ENCODE results near the gene PLA2R1. TPM values are rescaled to one million over a fixed set of nuclear protein-coding genes. Genes with fewer than 3 reads are reported as not detected.
A peak's percentile ranks its signal among the peaks of the same experiment; 100 is the strongest.
"Not testable (repeated sequence)": the region's sequence is repeated elsewhere in the genome, so short reads cannot be mapped to it uniquely, and the experiment has no call there.

PLA2R1 gene
- total RNA-seq, 1 donor from 2014 or later = 21.4 TPM

- DNase-seq (ENCODE audit: low read depth in 2 of 2) = peak in 1 of 2 donors; percentile 1
Observed at GRCh38 chr2:159982842-159983785, 79.3 kb downstream of the PLA2R1 start.

GRCh38 chr2:159982270-159982669, 80.1 kb downstream of the PLA2R1 start:
- DNase-seq (ENCODE audit: low read depth in 2 of 2) = peak; percentile 30 to 83

GRCh38 chr2:159976527-159977160, 85.8 kb downstream of the PLA2R1 start:
- peak; percentile 21 to 37 for DNase-seq (ENCODE audit: low read depth in 2 of 2)

- no peak for DNase-seq (ENCODE audit: low read depth in 2 of 2)
Observed at GRCh38 chr2:159973325-159973724, 89.1 kb downstream of the PLA2R1 start.

GRCh38 chr2:159971365-159972152, 90.9 kb downstream of the PLA2R1 start:
- no peak for DNase-seq (ENCODE audit: low read depth in 2 of 2)

DNA sequence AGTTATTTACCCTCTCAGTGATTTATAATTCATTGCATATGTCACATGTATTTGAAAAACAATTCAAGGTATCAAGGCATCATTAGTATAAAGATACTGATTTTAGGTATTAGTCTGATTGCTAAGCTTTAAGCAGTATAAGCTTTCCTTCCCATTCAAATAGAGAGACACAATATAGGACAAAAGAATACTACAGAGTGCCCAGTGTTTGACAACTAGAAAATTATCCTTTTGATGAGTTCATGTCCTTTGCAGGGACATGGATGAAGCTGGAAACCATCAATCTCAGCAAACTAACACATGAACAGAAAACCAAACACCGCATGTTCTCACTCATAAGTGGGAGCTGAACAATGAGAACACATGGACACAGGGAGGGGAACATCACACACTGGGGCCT, 91.9 kb downstream of the PLA2R1 start:
- not testable (repeated sequence) for DNase-seq (ENCODE audit: low read depth in 2 of 2)

GRCh38 chr2:159968279-159968900, 94.0 kb downstream of the PLA2R1 start:
- DNase-seq (ENCODE audit: low read depth in 2 of 2) = peak; percentile 68 to 75

DNA sequence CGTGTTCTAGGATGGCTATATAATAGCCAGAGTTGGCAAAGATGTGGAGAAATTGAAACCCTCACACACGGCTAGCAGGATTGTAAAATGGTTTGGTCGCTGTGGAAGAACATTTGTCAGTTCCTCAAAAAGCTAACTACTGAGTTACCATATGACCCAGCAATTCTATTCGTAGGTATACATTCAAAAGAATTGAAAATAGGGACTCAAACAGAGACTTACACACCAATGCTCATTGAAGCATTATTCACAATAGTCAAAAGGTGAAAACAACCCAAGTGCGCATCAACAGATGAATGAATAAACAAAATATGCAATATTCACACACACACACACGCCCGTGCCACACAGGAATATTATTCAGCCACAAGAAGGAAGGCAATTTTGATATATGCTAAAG, 98.7 kb downstream of the PLA2R1 start:
- no peak for DNase-seq (ENCODE audit: low read depth in 2 of 2)

GRCh38 chr2:159962513-159962912, 99.9 kb downstream of the PLA2R1 start:
- DNase-seq (ENCODE audit: low read depth in 2 of 2) = not testable (repeated sequence)

DNA sequence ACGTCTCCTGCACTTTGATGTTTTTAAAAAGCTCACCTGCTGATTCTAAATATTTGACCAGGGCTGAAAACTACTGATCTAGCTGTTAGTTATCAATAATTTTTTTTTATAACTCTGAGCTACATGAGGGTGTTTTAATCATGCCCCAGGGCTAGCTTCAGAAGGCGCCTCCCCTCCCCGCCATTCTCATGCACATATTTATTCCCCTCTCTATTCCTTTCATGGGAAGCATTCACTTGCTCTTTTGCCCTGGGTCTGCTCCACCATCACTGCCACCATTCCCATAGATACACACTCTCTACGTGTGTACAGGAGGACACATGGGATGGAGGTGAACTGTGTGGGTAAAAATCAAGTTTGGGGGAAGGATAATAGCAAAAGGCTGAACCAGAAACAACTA, 101.0 kb downstream of the PLA2R1 start:
- no peak for DNase-seq (ENCODE audit: low read depth in 2 of 2)

DNA sequence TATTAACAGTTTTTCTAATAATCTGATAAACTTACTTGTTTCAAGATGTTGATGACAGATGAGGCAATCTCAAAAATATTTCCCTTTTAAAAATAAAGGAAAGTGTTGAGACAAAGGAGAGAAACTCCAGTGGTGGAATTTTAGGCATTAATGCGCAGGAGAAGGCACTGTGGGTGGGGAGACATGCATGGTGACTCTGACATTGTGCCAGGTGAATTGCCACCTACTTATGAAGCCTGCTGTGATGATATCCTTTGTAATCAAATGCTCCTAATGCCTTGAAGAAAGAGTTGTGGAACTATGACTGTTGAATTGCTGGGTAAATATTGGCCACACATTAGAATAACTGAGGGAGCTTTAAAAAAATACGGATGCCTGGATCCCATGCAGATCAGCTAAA, 101.4 kb downstream of the PLA2R1 start:
- DNase-seq (ENCODE audit: low read depth in 2 of 2) = peak in 1 of 2 donors; percentile 9

DNA sequence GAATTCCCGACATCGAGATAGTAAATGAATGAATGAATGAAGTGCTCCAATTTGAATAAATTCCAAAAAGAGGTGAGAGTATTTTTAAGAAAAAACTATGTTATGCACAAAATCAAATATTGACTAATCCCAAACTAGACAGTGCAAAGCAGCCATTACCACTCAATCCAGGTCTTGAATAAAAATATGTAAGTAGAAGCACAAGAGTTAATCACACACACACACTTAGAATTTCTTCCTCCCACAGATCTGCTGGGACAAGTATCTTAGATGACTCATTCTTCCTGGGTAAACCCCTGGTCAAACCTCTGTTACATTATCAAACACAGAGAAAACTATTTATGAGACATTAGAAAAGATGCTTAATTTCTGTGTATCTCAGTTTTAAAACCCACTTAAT, 102.0 kb downstream of the PLA2R1 start:
- peak in 1 of 2 donors; percentile 90 for DNase-seq (ENCODE audit: low read depth in 2 of 2)

GRCh38 chr2:159959136-159959535, 103.3 kb downstream of the PLA2R1 start:
- peak; percentile 49 to 55 for DNase-seq (ENCODE audit: low read depth in 2 of 2)

DNA sequence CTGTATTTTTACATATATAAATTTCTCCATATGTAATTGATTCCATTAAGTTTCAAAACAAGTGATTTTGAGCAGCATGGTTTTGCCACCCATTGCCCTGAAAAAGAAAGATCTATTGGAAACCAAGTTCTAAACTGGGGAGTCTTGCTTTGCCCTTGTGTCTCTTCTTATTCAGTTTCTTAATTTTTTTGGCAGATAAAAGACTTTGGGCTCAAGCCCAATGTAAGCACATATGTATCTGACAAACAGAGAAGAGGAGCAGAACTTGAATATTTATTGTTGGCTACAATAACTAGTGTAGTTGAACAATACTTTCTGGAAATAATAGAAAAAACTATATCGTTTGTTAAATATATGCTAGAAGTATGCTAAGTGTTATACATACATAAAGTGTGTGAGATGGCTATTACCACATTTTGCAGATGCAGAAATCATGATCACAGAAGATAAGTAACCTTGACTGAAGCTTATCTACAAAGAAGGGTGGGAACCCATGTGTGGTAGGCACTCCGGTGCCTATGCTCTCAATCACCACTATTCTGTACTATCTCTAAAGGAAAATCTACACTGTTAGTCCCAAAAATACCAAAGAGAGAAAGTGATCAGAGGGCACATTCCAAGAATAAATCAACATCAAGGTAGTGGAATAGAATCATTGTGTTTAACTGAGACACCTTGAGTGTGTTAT, 109.1 kb downstream of the PLA2R1 start:
- no peak for DNase-seq (ENCODE audit: low read depth in 2 of 2)

DNA sequence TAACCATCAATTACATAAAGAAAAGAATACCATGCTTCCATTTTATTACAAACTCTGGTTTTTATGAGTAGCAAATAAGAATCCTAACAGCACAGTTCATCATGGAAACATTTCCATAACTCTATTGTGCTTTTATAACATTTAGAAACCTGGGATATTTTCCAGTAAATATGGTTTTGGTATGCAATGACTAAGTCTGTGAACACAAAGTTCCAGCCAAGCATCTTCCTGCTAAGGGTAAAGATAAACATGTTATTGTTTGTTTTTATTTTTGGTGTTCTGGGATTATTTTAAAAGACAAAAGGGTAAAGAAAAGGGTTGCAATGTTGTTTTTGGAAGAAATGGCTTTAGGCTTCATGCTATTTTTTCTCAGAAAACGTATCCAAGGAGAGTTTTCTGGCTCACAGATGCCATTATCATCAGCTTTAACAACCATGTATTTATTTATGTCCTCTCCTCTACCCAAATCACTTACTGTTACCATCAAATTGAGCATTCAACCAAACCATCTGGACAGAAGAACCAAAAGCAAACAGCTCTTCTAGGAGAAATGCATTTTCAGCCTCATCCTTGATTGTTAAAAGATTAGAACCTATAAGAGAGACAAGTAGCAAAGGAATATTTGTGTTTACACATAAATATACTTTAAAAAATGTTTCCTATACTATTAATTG, 116.0 kb downstream of the PLA2R1 start:
- DNase-seq (ENCODE audit: low read depth in 2 of 2) = peak; percentile 69 to 95

DNA sequence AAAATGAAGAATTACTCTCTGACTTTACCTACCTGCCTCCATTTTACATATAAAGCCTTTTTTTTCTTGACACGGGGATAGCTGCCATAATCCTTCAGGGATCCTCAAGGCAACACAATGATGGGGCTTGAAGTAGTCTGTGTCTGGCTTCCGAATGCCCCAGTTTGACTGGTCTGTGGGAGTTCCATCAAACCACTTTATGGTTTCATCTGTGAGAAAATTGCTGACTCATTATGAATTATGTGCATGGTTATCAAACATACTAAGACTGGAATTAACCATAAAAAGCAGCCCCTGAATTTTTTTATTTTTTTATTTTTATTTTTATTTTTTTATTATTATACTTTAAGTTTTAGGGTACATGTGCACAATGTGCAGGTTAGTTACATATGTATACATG, 117.5 kb downstream of the PLA2R1 start:
- DNase-seq (ENCODE audit: low read depth in 2 of 2) = no peak

- DNase-seq (ENCODE audit: low read depth in 2 of 2) = peak; percentile 54 to 86
Observed at GRCh38 chr2:159942146-159942545, 120.3 kb downstream of the PLA2R1 start.

- DNase-seq (ENCODE audit: low read depth in 2 of 2) = no peak
Observed at GRCh38 chr2:159941729-159942128, 120.7 kb downstream of the PLA2R1 start.

- DNase-seq (ENCODE audit: low read depth in 2 of 2) = peak; percentile 12 to 50
Observed at GRCh38 chr2:159939946-159940345, 122.5 kb downstream of the PLA2R1 start.

DNA sequence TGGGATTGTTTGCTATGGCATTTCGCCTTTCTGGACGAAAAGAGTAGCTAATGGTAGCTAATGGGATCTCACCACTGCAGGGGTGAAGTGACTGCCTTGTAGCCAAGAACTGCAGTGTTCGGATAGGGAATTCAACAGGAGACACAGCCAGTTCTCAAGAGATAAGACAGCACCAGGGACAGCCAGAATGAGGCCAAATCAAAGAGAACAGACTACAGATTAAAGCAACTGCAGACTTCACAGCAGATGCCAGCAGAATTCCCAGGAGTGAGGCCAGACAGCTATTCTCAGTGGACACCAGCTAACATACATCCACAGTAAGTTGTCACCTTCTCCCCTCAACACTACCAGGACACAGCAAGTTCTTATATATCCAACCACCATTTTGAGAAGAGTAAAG, 124.0 kb downstream of the PLA2R1 start:
- DNase-seq (ENCODE audit: low read depth in 2 of 2) = no peak
